OCI-LY7 (cell line): ENCODE measurements around the gene RCBTB2.

Experiments
- EZH2phosphoT487 ChIP-seq: fragments of 200-600 bp; sonication (generic); IDR thresholded peaks from 2 replicates; pipeline ENCODE4 v1.6.1; 2018; ENCODE audit warnings: low read depth, borderline replicate concordance, mild to moderate bottlenecking, mixed run types, antibody characterized with exemption, low read length, moderate library complexity, mixed read lengths
- TF ChIP-seq, protein P1 (sequence below): fragments of 200-600 bp; sonication (generic); conservative IDR thresholded peaks from 2 replicates; pipeline ENCODE4 v1.5.1; 2014; ENCODE audit warnings: mild to moderate bottlenecking, antibody characterized with exemption, low read length, moderate library complexity, mixed read lengths

DNA sequence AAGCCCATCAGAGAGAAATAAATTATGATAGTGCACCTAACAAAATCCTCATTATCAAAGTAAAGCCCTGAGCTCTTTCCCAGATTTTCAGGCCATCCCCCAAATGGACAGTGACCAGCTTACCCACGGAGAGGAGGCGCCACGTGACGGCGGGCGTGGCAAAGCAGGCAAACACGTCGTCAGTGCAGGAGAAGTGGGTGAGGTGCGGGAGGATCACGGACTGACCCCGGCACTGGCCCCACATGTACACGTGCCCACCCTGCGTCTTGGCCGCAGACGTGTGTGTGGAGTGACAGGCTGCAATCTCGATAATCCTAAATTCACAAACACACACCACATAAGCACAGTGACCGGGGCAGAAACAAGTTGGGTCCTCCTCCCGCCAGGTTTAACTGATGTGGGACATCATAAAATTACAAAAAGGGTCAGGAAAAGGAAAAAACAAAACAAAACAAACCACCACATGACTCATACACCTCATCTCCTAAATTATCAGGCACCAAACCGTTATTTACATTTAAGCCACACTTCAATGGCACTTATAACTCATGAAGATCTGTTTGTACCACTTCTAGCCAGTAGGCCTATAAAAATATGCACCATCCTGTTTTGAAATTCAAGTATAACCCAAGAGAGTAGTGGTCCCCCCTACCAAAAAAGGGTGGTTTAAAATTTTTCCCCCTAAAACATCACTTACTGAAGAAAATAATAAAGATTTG, 30.1 kb downstream of the RCBTB2 start:
- TF ChIP-seq, protein P1, sequence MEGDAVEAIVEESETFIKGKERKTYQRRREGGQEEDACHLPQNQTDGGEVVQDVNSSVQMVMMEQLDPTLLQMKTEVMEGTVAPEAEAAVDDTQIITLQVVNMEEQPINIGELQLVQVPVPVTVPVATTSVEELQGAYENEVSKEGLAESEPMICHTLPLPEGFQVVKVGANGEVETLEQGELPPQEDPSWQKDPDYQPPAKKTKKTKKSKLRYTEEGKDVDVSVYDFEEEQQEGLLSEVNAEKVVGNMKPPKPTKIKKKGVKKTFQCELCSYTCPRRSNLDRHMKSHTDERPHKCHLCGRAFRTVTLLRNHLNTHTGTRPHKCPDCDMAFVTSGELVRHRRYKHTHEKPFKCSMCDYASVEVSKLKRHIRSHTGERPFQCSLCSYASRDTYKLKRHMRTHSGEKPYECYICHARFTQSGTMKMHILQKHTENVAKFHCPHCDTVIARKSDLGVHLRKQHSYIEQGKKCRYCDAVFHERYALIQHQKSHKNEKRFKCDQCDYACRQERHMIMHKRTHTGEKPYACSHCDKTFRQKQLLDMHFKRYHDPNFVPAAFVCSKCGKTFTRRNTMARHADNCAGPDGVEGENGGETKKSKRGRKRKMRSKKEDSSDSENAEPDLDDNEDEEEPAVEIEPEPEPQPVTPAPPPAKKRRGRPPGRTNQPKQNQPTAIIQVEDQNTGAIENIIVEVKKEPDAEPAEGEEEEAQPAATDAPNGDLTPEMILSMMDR = no peak
- TF ChIP-seq EZH2phosphoT487 = no peak
